Kidney capillary endothelial cell (primary cell): ENCODE results near the gene KSR2.
"Not testable (repeated sequence)": the region's sequence is repeated elsewhere in the genome, so short reads cannot be mapped to it uniquely, and the experiment has no call there.

Source experiments
- DNase-seq: peaks from one replicate; pipeline ENCODE4 v3.0.0-alpha.2; 2018; ENCODE audit warnings: low spot score

KSR2 gene

DNA sequence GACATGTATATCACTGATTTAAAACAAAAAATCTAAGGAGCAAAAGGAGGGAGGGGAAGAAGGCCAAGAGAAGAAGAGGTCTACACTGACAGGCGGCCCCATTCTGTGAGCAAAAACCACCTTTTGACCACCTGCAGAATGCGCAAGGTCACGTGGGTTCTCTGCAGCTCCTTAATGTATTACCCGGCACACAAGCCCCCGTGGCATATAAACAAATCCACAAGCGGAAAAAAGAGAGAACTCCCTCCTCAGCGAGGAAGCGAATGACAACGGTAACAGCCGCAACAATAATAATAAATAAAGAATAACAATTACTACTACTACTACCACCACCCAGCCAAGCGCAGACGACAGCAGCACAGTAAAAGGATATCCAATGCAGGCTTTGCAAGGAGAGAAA, 1.3 kb downstream of the KSR2 start:
- no peak for DNase-seq

DNA sequence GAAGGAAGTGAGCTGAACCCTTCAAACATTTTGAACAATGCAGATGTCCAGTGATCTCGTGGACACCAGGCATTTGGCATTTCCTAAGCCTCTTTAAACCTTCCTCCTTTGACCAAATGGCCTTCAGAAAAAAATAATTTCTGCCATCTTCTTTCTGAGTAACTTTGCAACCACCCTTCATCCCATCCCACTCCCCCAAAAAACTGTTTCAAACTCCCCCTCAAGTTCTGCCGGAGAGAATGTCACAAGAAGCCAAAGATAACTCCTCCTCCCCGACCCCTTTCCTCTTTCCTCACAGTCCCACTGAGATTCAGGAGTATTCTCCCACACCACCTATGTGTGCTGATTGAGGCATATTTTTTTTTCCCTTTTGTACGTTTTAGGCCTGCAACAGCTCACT, 1.7 kb downstream of the KSR2 start:
- no peak for DNase-seq

- no peak for DNase-seq
Observed at GRCh38 chr12:117966511-117966910, 2.3 kb downstream of the KSR2 start.

GRCh38 chr12:117963836-117964235, 5.0 kb downstream of the KSR2 start:
- no peak for DNase-seq

- DNase-seq: no peak
Observed at GRCh38 chr12:117936722-117937484, 31.9 kb downstream of the KSR2 start.

- no peak for DNase-seq
Observed at GRCh38 chr12:117933545-117933944, 35.2 kb downstream of the KSR2 start.

GRCh38 chr12:117926391-117926899, 42.3 kb downstream of the KSR2 start:
- no peak for DNase-seq

DNA sequence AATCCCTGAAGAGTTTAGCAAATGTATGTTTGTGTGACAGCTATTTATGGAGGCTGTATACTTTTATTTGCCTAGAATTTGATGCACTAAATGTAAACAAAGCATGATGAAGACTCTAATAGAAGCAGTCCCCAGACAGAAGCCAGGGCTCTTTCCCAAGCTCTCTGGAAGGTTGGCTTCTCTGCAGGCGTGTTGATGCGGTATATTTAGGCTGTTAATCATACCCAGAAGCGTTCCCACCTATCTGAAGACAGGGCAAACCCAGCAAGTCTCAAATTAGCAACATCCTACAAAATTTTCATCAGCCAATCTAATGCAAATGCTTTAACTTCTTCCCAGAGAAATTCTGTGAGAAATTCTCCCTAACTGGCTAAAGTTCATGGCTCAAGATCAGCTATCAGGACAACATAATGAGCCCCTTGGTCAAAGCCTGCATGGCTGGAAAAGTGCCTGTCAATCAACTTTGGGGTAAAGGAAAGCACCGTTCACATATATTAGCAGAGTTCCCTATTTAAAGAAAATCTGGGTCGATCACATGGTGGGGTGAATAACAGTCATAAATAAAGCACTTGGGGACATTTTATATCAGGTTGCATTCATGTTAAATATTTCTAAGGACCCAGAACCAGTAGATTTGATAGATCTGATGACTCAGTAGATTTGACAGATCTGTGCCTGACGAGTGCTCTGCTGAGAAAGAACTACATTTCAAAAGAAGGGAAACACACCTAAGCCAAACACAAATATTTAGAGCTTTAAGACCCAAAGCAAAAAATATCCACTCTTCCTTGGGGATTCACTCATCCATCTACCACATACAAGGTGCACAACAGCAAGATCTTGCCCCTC, 46.6 kb downstream of the KSR2 start:
- DNase-seq: no peak

GRCh38 chr12:117919479-117919878, 49.3 kb downstream of the KSR2 start:
- no peak for DNase-seq

- no peak for DNase-seq
Observed at GRCh38 chr12:117914686-117915085, 54.1 kb downstream of the KSR2 start.

DNA sequence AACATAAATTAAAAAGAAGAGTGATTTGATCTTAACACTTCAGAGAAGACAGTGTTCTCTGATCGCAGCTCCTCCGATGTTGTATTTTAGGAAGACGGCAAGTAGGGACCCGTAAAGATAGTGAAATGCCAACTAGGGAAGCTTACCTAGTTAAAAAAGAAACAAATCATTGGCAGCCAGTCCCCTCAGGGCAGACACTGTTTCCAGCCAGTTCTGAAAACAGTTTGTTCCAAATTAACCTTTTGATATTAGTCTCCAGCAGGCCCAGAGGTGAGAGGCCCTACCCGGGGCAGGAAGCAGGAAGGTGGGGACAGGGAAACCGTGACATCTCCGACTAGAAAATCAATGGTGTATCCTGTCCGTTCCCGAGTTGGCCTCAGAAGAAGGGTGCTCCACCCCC, 56.0 kb downstream of the KSR2 start:
- no peak for DNase-seq

- DNase-seq: no peak
Observed at GRCh38 chr12:117908411-117908810, 60.4 kb downstream of the KSR2 start.

DNA sequence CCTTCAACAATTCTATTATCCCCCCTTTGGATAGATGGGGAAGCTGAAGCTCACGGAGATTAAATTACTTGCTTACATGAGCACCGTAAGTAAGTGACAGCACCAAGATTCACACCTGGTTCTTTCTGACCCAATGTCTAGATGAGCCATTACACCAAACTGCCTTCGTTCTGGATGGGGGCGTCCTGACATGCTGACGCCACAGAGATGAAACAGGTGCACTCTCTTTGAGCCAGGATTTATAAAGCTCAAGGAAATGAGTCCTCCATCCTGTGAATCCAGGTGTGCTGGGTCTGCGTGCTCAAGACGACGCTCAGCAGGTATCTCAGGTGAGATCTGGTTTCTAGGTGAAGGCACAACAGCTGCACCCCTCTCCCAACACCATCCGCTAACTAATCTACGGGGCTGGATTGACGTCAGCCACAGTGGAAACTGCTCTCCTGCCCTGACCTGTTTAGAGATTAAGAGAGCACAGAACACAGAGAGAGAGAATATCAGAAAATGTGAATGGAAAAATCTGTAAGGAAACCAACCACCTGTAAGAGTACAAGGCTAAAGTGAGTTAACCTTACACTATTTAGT, 61.6 kb downstream of the KSR2 start:
- no peak for DNase-seq

DNA sequence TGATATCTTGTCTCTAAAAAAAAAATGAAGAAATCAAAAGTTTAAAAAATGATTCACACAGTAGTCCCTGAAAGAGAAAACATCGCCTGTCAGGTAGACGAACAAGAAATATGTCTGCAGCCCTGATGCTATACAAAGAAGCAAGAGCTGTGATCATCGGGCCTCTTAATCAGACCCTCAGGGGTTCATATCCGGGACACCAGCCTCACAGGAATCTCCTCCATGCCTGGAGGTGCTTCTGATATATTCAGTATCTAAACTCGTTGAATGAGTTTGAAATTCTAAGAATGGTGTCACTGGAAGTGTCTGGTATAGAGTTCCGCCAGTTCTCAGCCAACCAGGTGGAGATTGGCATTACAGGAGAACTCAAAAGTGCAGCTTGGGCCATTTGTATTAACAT, 64.7 kb downstream of the KSR2 start:
- no peak for DNase-seq

- no peak for DNase-seq
Observed at GRCh38 chr12:117903110-117903840, 65.5 kb downstream of the KSR2 start.

GRCh38 chr12:117901631-117902030, 67.2 kb downstream of the KSR2 start:
- no peak for DNase-seq

DNA sequence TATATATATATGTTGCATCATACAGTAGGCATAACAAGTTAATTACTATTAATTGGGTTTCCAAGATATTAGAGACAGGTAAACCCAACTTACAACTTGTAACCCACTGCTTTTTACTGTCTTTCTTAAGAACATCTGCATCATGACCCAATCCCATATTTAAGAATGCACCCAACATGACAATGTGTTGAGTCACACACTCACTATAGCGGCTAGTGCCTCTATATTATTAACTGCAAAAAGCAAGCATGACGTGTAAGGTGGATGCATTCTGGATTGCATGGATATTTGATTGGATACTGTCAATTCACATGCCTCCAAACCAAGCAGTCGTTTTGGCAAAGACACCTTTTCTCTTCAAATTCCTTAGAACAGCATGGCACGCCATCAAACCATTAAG, 68.2 kb downstream of the KSR2 start:
- no peak for DNase-seq

DNA sequence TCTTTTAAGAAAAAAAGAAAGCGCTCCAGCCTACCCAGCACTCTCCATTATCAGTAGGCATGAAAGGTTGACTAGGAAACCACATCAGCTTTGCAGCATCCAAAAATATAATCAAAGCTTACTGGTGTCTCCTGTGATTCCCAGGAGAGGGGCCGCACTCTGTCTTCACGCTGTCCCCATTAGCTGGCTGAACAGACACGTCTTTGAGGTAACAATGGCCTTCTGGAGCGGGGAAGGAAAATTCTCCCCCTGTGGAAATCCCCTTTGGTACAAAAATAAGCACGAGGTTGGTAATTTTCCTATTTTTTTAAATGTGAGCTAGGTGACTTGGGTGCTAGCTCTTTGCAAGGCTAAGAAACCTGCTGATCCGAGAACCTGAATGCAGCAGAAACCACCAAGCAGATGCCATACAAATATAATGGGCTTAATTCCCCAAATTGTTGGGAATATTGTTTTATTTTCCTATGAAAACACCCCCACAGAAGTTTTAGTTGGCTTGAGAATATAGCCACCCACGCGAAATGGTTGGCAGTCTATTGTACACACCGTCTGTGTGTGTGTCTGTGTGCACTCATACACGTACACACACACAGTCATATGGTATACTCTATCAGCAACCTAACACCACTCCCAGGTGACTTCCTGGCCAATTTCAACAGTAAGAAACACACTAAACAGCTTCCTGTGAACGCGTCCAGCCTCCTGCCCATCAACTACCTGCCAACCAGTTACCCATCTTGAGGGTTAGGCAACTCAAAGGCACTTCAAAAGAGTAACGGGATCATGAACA, 71.2 kb downstream of the KSR2 start:
- no peak for DNase-seq

- DNase-seq: no peak
Observed at GRCh38 chr12:117896009-117896408, 72.8 kb downstream of the KSR2 start.

DNA sequence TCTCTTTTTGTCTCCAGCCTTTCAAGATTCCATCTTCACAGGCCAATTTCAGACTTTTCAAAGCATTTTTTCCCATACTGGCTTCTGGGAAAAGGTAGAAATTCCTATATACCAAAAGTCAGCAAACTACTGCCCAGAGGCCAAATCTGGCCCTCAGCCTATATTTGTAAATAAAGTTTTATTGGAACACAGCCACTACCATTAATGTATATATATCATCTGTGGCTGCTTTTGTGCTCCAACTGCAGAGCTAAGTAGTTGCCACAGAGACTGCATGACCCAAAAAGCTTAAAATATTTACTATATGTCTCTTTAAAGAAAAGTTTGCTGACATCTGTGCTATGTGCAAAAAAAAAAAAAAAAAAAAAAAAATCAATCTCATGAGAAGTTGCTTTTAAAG, 76.3 kb downstream of the KSR2 start:
- DNase-seq: no peak

DNA sequence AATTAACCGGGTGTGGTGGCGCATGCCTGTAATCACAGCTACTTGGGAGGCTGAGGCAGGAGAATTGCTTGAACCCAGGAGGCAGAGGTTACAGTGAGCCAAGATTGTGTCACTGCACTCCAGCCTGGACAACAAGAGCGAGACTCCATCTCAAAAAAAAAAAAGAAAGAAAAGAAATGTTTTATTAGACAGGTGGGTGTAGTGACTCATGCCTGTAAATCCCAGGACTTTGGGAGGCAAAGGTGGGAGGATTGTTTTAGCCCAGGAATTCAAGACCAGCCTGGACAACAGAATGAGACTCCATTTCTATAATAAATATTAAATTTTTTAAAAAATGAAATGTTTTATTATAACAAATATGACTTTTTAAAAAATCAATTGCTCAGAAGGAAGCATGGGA, 77.5 kb downstream of the KSR2 start:
- DNase-seq: not testable (repeated sequence)
